ENCODE data around the gene PLGRKT.
A peak's percentile ranks its signal among the peaks of the same experiment; 100 is the strongest.
"Not testable (repeated sequence)": the region's sequence is repeated elsewhere in the genome, so short reads cannot be mapped to it uniquely, and the experiment has no call there.

PLGRKT gene

DNA sequence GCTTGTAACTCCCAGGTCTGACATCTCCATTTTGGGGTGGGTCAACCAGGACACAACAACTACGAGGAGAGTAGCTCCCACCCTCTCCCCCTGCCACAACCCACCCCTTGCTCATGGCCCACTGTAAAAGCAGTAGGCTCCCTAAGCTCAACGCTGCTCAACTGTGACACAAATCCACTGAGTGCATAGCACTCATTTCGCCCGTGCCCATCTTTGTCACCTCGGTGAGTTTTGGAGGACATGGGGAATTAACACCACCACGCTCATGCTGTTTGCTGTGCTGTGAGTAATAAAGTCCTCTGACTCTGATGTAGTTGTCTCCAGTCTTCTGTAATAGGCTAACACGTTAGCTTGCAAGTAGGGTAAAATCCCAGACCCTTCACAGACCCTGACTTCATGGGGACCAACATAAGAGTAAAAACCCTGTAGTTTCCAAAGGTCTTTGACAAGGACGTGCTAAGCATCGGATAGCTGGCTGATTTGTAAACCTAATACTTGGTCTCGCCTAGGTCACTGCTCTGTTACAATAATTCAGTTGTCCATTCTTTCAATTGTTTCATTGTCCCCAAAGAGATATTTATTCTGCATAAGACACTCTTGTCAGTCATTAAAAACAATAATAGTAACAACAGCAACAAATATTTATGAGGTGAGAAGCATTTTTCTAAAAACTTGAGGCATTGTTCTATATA, 7.7 kb downstream of the PLGRKT start:
- no peak for DNase-seq

DNA sequence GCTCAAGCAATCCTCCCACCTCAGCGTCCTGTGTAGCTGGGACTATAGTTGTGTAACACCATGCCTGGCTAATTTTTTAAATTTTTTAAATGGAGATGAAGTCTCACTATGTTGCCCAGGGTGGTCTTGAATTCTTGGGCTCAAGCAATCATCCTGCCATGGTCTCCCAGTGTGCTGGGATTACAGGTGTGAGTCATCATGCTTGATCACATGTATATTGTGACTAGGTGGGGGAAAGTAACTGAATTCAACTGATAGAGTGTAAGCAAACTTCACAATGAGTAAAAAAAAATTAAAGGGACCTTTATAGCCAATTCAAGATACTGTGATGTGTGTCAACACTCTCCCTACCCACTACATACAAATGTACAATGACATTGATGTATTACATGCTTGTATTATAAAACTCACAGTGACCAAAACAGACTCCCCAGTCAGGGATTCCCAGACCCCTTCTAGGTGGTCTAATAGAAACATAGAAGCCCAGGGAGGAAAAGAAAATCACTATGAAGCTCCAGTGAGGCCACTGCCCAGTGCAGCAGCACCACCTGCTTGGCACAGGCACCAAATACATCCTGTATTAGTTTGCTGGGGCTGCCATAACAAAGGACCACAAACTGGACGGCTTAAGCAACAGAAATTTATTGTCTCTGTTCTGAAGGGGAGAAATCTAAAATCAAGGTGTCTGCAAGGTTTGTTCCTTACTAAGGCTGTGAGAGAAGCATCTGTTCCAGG, 8.8 kb downstream of the PLGRKT start:
- no peak for DNase-seq

DNA sequence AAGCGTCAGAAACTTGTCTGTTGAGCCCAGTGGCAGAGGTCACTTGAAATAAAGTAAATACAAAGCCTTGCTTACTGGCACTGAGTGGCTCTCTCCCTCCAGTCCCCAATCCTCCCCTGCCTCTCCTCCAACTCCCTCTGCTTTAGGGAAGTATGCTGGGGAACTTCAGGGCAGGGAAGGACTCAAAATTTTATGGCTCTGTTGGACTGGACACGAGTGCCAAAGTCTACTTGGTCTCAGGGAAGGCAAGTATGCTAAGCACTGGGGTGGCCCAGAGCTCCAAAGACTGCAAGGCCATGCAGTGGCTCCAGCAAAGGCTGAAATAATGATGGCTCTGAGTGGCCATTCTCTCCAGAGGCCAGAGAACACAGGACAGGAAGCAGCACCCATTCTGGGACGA, 9.6 kb downstream of the PLGRKT start:
- DNase-seq, result no peak

DNA sequence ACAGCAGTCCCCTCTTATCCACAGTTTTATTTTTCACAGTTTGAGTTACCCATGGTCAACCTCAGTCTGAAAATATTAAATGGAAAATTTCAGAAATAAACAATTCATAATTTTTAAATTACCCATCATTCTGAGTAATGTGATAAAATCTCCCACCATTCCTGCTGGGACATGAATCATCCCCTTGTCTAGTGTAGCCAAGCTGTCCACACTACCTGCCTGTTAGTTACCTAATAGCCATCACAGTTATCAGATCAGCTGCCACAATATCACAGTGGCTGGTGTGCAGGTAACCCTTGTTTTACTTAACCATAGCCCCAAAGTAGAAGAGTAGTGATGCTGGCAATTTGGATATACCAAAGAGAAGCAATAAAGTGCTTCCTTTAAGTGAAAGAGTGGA, 10.7 kb downstream of the PLGRKT start:
- no peak for DNase-seq

DNA sequence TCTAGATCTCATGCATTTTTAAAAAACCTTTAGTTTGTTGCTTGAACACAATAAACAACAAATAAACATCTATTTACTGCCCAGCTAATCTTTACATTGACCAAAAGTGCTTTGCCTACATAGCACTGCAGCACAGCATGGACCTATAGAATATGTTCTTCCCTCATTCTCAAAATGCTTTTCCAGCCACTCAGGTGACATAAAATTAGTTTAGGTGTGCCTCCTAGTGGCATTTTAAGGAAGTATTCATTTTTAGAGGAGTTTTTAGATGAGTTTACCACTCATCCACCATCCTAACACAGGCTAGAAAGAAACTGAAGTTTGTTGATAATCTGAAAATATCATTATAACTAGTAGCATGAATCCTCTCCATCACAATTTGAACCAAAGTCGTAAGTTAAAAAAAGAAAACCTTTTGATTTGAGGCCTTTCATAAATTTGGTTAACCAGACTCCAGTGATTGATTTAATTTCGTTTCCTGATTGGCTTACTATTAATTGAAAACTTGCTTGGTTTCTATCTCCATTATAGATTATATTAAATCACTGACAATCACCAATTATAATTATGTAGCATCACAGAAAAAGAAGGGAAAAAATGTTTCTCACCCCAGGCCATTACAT, 12.6 kb downstream of the PLGRKT start:
- DNase-seq, result peak; percentile 22

DNA sequence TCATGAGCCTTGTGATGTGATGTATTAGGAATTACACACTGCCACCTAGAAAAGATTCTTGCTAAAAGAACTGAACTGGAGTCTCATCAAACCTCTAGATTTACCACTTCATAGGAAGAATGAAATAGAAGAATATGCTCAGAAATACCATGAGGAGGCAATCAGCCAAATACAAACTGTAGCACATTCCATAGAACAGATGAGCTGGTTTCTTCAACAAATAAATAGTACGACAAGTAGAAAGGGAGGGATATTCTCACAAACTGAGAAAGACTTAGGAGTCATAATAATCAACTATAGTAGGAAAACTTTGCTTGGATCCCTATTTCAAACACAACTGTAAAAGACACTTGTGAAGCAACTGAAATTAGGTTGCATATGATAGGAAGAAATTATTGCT, 15.4 kb downstream of the PLGRKT start:
- no peak for DNase-seq

DNA sequence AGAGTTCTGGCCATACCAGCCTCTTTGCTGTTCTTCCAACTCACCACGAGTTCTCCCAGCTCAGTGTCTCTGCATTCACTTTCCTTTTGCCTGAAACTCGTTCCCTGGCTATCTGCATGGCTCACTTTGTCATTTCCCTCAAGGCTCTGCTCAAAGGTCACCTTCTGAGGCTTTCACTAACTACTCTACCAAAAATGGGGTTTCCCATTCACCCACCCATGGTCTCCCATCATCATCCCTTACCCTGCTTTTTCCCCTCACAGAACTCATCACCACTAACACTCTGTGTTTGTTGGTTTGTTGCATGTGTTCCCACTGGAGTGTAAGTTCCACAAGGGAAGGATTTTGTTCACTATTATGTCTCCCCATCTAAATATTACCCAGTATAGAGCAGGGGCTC, 16.6 kb downstream of the PLGRKT start:
- no peak for DNase-seq

DNA sequence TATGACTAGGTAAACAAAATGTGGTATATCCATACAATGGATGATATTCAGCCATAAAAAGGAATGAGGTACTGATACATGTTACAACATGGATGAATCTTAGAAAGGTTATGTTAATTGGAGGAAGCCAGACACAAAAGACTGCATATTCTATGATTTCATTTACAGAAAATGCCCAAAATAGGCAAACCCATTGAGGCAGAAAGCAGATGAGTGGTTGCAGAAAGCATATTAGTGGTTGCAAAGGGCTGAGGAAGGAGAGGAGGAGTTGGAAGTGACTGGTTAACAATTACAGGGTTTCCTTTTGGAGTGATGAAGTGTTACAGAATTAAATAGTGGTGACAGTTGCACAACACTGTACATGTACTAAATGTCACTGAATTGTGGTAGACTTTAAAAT, 17.7 kb downstream of the PLGRKT start:
- no peak for DNase-seq

DNA sequence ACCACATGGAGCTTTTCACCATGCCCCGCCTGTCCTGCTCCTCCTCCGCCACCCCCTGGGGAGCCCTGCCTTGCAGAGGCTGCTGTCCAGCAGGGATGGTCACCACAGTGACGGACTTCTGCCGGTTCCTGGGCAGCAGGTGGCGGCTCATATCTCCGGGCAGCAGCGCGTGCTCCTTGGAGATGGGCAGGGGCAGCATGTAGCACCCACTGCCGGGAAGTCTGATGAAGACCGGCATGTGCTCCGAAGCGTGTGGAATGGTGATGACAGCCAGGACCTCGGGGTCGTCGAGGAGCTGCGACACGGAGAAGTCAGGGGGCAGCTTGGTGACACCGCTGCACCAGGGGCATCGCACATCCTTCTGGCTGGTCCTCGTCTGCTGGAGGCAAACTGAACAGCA, 19.2 kb downstream of the PLGRKT start:
- DNase-seq, result no peak

DNA sequence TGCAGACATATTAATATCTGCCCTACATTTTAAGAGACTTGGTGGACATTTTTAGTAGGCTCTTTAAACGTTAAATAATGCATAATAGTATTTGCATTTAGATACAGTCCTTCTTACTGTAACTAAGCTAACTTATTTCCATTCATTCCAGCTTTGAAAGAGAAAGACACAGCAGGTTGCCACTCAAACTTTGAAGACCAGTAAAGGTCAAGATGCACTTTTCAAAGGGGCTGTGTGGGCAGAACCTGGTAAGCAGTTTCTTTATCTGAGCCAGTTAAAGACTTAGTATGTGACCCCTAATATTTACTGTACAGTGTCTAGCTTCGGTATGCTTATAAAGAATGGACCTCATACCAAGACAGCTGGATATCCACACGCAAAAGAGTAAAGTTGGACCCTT, 20.8 kb downstream of the PLGRKT start:
- no peak for DNase-seq

DNA sequence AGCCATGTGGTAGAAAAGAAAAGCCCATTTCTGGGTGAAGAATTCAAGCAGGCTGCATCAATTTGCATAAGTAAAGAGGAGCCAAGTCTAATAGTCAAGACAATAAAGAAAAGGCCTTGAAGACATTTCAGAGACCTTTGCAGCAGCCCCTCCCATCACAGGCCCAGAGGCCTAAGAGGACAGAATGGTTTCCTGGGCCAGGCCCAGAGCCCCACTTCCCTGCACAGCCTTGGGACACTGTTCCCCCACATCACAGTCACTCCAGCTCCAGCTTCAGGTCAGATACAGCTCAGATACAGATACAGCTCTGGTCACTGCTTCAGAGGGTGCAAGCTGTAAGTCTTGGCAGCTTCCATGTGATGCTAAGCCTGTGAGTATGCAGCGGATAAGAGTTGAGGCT, 29.1 kb downstream of the PLGRKT start:
- DNase-seq, result no peak

DNA sequence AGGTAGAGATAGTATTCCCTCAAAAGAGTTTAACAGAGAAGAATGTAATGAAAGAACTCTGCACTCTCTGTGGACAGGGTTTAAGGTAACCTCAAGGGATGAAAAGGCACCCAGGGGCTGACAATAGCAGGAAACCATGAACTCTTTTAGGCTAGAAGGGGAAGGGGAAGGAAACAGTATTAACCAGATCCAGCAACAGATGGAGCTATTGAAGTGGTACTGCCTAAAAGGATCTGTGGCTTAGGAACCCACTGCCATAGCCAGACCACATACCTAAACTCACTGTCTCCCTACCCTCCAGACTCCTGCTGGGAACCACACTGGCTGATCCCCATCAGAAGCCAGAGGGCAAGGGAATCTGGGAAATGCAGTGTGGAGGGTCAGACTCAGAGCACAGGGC, 35.5 kb downstream of the PLGRKT start:
- no peak for DNase-seq

DNA sequence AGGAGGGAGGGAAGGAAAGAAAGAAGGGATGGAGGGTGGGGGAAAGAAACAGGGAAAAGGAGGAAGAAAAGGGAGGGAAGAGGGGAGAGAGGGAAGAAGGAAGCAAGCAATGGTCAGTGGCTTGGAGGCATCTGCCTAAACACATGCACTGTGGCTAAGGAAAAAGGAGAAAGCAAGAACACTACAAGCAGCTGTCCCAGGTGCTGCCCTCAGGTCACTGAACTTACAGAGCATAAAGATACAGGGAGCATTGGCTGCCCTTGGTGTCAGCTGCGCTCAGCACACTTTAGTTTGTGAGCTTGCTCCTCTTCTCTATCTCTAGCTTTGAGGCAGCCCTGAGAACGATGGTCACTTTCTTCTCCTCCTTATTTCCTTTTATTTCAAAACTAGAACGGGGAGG, 40.2 kb downstream of the PLGRKT start:
- not testable (repeated sequence) for DNase-seq

DNA sequence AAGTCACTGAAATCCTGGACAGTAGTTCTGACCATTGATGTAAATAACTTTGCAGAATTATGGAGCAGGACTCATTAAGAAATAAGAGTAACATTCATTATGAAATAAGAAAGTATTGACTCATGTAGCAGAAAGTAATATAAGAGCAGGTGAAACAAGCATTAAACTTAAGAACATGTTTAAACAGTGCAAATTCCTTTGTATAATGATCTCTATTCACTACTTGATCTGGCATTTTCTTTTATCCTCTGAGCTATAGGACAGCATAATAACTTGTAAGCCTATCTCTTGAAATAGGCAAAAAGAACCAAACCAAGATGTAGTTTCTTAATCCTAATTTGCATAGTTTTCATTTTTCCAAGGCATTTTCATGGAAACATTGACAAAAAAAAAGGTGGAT, 42.3 kb downstream of the PLGRKT start:
- no peak for DNase-seq

DNA sequence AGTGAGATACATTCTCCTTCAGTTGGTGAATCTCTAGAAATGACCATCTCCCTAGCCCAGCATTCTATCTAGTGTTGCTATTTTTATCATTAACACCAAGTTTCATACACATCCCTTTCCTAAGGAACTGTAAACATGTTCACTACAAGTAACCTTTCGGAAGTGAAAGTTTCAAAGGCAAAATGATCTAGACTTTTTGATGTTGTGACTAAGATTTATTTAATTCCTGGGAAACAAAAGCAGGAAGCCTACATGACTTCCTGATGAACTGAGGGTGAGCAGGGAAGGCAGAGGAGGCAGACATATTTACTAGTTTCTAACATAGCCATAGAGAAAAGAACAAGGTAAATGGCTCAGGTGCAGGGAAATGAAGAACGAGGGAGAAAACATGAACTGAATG, 43.7 kb downstream of the PLGRKT start:
- DNase-seq, result not testable (repeated sequence)

DNA sequence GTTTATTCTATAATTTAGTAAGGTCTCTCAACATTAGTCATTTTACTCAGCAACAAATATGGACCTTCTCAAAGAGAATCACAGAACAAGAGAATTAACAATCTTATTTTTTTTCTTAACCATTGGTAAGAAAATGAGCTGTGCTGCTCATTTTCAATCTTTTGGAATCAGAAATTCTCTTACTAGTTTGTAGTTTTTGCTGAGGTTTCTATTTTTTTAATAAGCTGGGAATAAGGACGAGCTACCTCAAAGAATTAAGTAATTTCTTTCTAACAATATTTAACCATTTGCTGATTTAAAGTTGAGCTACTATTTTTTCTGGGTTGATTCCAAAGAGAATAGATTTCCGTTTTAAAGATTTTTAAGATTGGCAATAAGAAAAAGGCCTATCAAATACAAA, 44.2 kb downstream of the PLGRKT start:
- no peak for DNase-seq

DNA sequence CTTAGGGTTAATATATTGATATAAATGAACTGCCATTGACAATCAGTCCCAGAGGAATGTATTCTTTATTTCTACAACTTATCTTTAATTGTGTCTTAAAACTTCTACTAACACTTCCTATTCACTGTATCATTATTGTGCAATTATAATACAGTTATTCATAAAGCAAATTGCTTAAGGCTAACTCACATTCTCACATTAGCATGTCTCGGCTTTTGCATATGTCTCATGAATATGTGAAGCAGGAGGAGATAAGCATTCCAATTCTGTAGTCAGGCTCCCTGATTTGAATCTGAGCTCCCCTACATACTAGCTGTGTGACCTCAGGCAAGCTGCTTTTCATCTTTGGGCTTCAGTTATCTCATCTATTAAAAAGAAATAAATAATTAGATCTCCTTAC, 45.4 kb downstream of the PLGRKT start:
- DNase-seq, result no peak

DNA sequence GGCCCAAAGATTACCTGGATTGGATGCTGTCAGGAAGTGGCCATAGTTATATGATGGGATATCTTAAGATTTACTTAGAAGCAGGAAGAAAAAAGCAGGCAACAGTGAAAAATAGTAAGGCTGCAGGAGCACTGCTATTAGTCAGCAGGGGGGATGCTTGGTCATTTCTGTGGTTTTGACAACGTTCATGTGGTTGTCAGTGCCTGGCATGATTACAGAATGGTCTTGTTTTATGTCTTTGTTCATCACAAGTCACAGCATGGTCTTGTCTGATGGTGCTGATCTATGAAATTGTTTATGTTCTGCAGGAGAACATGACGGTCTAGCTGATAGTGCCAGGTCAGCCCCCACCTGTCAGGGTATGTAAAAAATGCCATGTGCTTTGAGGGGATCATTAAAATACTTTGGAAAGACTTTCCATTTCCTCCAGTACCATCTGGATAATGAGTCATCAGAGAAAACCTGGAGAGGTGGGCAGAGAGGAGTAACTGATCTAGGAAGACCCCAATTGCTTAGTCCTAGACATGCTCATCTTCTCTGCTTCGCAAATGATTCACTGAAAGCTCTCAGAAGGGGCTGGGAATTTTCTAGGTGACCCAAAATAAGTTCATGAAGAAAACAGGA, 48.5 kb downstream of the PLGRKT start:
- DNase-seq, result no peak

DNA sequence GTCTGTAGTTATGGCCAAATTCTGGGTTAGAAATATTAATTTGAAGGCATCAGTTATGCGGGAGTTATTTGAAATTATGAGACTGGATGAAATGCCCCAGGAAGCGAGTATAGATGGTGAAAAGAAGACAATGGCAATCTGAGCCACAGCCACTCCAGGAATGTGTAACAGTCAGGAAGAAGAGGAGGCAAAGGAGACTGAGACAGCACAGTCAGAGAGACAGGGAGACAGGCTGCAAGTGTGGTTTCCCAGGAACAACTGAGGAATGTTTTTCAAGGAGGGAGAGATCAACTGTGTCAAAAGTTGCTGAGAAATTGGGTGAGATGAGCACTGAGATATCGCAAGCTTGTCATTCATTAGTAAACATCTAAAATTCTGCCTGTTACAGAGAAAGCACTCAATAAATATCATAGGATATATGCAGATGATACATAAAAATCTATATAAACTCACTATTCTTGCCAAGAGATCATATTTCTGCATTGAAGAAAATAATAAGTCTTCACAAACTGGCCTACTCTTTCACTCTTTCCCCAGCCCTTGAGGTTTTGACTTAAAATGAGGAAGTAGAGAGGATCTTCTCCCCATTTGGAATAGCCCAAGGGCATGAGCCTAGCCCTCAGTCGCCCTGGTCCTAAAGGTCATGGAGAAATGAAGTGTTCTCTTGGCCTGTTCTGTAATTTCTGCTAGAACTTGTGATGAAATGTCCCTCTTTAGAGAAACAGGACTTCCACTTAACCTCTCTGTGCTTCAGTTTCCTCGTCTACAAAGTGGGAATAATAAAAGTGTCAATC, 49.5 kb downstream of the PLGRKT start:
- DNase-seq, result no peak

DNA sequence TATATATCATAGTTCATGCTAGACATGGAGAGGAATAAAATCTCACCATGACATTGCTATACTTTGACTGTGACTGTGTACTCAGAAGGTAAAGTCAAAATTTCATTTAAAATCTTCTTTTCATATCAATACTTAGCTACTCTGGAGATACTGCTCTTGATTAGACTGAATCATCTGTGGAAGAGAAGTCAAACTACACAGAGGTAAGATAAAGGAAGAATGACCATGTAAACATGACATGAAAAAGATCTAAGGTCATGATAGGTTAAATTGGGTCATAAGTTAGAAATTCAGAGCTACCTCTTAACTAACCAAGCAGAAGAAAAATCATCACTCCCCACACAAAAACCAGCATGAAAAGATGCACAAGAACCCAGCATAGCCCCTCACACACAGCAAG, 53.3 kb downstream of the PLGRKT start:
- DNase-seq, result no peak

DNA sequence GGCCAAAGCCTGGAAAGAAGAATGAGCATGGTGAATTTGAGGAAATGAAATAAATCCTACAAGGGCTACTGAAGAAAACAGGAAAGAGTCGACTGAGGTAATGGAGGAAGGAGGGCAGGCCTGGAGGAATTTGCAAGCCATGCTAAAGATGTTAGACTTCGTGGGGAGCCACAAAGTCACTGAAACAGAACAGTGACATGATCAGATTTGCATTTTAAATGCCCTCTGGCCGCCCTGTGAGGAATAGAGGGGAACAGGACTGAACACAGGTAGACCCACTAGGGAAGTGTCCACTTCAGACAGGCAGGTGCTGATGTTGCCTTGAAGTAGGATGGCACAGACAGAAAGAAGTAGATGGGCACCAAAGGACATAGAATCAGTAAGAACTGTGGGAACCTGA, 55.2 kb downstream of the PLGRKT start:
- DNase-seq, result no peak

DNA sequence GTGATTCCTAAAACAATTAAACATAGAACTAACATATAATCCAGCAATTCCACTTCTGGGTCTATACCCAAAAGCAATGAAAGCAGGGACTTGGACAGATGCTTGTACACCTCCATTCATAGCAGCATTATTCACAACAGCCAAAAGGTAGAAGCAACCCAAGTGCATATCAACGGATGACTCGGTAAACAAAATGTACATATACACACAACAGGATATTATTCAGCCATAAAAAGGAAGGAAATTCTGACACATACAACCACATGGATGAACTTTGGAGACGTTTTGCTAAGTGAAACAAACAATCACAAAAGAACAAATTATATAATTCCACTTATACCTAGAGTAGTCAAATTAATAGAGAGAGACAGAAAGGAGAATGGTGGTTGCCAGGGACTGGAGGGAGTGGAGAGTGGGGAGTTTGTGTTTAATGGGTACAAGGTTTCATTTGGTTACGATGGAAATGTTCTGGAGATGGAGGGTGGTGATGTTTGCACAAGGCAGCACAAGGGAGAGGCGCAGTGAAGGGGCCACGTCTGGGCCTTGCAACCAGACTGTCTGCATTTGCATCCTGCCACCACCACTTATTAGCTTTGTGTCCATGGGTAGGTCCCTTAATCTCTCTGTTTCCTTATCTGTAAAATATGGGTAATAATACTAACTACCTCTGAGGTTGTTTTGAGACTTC, 61.8 kb downstream of the PLGRKT start:
- DNase-seq, result no peak

DNA sequence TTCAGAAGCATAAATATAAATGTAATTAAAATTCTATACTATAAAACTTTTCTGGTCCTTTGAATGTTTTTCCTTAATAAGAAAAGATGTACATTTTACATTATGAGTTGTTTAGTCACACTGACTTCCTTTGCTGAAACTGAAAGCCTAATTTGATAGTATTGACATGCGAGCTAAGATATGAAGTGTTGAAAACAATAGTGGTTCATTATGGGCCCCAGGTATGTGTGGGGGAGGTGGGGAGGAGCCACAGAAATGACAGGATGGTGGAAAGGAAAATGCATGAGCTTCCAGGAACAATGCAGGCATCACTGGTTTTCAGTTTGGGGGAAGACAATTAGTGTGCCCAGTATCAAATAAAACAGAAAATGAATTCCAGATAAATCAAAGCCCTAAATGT, 62.6 kb downstream of the PLGRKT start:
- no peak for DNase-seq

Measured in NCI-H2081 treated with DMSO at 0.1 percent for 48 hours (cell line).